HG03565 (cell line): ENCODE data around the gene DNAL4.

Experiments used
- ATAC-seq: cut with Tn5 transposase; IDR thresholded peaks from one replicate; pipeline ENCODE4 v1.9.1; 2021; ENCODE audit warnings: mild to moderate bottlenecking, moderate library complexity; ENCODE audit not compliant: unreplicated experiment

DNAL4 gene

GRCh38 chr22:38788021-38788816 lies 5.7 kb downstream of the DNAL4 start:
- ATAC-seq: no peak

- ATAC-seq: no peak
Measured at GRCh38 chr22:38786631-38787030, 7.3 kb downstream of the DNAL4 start.

DNA sequence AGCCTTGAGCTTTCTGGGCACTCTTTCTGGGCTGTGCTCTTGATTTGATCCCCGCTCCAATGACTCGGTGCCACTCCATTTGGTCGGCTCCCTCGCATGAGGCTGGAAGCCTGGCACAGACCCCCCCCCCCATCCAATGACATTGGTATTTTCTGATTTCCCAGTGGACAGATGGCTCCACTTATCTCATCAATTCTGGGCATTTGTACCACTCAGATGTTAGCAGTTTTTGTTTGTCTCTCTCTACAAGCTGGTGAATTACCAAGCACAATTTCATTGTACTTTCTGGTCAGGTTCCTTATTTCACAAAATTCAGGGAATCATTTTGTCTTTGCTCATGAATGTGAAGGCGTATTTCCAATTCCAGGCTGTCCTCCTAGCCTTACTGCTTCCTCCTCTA lies 9.1 kb downstream of the DNAL4 start:
- ATAC-seq: no peak

GRCh38 chr22:38784035-38784434 lies 9.9 kb downstream of the DNAL4 start:
- ATAC-seq: no peak

GRCh38 chr22:38783095-38783615 lies 10.8 kb downstream of the DNAL4 start:
- no peak for ATAC-seq

- no peak for ATAC-seq
Measured at GRCh38 chr22:38782402-38783094, 11.4 kb downstream of the DNAL4 start.

GRCh38 chr22:38781033-38781432 lies 12.9 kb downstream of the DNAL4 start:
- ATAC-seq: no peak

DNA sequence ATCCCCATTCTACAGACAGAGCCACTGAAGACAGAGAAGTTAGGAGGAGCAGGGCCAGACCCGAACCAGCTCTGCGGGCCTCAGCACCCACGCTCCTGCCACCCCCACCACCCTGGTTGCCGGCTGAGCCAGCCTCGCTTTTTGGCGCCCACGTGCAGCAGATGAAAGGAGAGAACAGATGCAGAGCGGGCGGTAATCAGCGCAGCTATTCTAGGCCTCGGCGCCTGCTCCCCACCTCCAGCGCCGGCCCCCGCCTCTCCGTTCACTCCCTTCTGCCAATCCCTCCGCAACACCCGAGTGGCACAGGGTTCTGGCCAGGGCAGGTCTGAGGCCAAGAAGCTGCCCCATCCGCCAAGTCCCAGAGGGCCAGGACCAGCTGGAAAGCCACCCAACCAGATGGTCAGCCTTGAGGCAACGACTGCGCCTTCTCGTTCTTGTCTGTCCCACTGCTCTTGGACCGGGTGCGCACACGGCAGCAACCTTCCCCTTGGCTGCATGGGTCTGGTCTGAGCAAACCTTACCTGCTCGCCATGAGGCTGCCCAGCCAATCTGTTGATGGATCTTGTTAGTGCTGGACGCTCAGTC lies 16.8 kb downstream of the DNAL4 start:
- no peak for ATAC-seq

DNA sequence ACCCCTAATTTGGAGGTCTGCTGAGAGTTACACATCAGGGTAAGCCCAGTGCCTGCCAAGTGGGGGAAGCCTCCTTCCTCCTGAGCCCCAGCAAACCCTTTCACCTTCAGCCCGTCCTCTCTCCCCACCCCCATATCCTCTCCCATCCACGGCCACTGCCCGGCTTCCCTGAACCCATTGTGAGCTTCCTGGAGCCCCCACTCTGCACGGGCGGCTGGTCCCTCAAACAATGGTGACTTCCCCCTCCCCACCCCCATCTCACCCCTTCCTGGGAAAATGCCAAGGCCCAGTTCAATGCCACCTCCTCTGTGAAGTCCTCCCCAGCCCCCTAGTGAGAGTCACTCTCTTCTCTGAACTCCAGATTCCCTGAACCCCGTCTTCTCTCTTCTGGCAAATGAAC lies 17.9 kb downstream of the DNAL4 start:
- no peak for ATAC-seq

- ATAC-seq: no peak
Measured at GRCh38 chr22:38775656-38776055, 18.3 kb downstream of the DNAL4 start.

DNA sequence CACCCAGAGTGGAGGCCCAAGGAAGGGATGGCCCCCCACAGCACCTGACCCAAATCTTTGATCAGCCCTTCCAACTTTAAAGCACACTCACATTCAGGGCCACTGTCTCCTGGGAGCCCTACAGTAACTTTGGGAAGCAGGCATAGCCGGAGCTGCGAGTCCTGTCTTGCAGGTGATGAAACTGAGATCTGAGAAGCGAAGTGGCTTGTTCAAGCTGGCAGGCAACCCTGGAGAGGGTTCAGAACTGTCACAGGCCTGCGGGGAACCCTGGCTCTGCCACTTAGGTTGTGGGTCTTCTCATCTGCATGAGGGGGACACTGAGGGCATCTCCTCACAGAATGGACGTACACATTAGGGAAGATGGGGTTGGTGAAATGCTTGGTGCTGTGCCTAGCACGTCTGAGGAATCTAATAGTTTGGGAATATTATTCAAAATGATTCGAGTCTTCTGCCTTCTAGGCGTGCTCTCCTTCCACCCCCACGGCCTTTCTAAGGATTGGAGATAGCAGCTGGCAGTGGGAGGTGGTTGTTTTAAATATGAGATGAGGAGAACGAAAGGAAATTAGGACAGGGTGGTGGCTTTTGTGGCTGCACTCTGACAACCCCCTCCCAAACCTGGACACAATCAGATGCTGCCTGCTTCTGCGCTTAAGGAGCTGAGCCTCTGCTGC lies 19.3 kb downstream of the DNAL4 start:
- ATAC-seq: no peak

GRCh38 chr22:38773363-38773946 lies 20.5 kb downstream of the DNAL4 start:
- no peak for ATAC-seq

DNA sequence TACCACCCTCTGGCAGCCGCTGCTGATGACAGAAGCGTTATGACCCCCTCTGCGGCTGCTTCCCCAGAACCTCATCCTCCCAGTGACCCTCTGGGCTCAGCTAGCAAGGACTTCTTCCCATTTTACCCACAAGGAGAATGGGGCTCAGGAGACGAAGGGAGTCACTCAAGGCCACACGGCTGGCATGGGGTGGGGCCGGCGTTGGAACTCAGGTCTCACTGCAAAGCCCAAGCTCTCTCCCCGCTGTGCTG lies 21.4 kb downstream of the DNAL4 start:
- no peak for ATAC-seq

GRCh38 chr22:38770257-38770949 lies 23.5 kb downstream of the DNAL4 start:
- no peak for ATAC-seq

GRCh38 chr22:38768036-38768435 lies 25.9 kb downstream of the DNAL4 start:
- ATAC-seq: no peak

- ATAC-seq: no peak
Measured at GRCh38 chr22:38767313-38767712, 26.6 kb downstream of the DNAL4 start.

GRCh38 chr22:38766076-38766777 lies 27.7 kb downstream of the DNAL4 start:
- no peak for ATAC-seq

DNA sequence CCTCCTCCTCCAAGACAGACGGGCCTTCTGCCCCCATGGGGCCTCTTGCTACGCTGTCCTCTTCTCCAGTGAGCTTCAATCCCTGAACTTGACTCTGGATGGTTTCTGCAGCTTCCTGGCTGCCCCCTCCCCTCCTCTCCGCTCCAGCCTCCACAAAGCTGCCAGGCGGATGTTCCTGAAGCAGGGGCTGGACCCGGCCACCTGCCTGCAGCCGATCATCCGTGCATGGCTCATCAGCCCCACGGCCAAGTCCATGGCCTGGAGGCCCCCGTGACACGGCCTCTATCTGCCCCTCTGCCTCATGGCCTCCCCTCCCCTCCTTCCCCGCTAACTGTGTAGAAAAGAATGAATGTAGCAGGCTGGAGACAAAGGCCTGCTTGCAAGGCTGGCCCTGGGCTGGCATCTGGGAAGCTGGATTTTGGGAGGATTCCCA lies 31.4 kb downstream of the DNAL4 start:
- ATAC-seq: no peak

GRCh38 chr22:38761202-38762162 lies 32.5 kb downstream of the DNAL4 start:
- no peak for ATAC-seq
